Endothelial cell of umbilical vein (primary cell): ENCODE measurements around the gene PRDM16. TPM values are rescaled to one million over a fixed set of nuclear protein-coding genes. Genes with fewer than 3 reads are reported as not detected.

ENCODE experiments used
- BruUV-seq: library from RNA; stranded (reverse); fragments of 400-500 nt; replicated peaks from 2 replicates; lab custom pipeline; 2021; lab: Mats Ljungman, UMichigan
- CTCF ChIA-PET: fragments of 300-600, 350-600 bp; sonication (Branson Sonifier 250); formaldehyde crosslinking; loops from one replicate; lab custom pipeline; 2021; ENCODE audit warnings: antibody characterized with exemption, inconsistent platforms; lab: Charles Lee
- POLR2A ChIA-PET: fragments of 300-600, 350-600 bp; sonication (Branson Sonifier 250); formaldehyde crosslinking; loops from one replicate; lab custom pipeline; 2021; ENCODE audit warnings: antibody characterized with exemption, inconsistent platforms; lab: Charles Lee
- DNase-seq: peaks from one replicate; pipeline ENCODE4 v3.0.0-alpha.2; 2011; ENCODE audit warnings: low read depth, low spot score
- FAIRE-seq: peaks from 2 replicates; lab custom pipeline; 2011; peaks lifted over from hg19 to GRCh38; lab: Jason Lieb, UNC
- H2AFZ ChIP-seq: 2 replicates; pipeline ENCODE4 v1.6.0; 2012; ENCODE audit warnings: low read depth, low read length, control low read depth, inconsistent platforms
- H3K27ac ChIP-seq: 2 replicates; pipeline ENCODE4 v1.5.1; 2011; ENCODE audit warnings: low read depth, mild to moderate bottlenecking, control low read depth, low read length, moderate library complexity; ENCODE audit not compliant: insufficient read depth
- H3K27me3 ChIP-seq, 2 experiments: 2 replicates each; pipeline versions ENCODE4 v1.6.0 to v1.6.1; 2011; ENCODE audit warnings: low read length in 2 of 2, mixed read lengths in 1 of 2; ENCODE audit not compliant: control insufficient read depth in 2 of 2, insufficient read depth in 2 of 2
- H3K36me3 ChIP-seq, 2 experiments: 2 replicates in 1 of 2; 3 replicates in 1 of 2; pipeline ENCODE4 v1.5.1; 2011; ENCODE audit warnings: low read length in 2 of 2, mild to moderate bottlenecking in 1 of 2, moderate library complexity in 1 of 2; ENCODE audit not compliant: control insufficient read depth in 2 of 2, insufficient read depth in 2 of 2; ENCODE audit errors: extremely low read depth in 1 of 2
- H3K4me1 ChIP-seq: 3 replicates; pipeline ENCODE4 v1.5.1; 2011; ENCODE audit warnings: mild to moderate bottlenecking, low read length; ENCODE audit not compliant: control insufficient read depth, insufficient read depth; ENCODE audit errors: extremely low read depth
- H3K4me2 ChIP-seq: 2 replicates; pipeline ENCODE4 v1.6.1; 2011; ENCODE audit warnings: low read length, control low read depth, mixed read lengths; ENCODE audit not compliant: insufficient read depth
- H3K4me3 ChIP-seq, 3 experiments: fragments of 200-600 bp in 1 of 3; sonication (generic), shearing (Covaris generic) in 1 of 3; replicated peaks in 1 of 3; 2 replicates each; pipeline ENCODE4 v1.5.1; 2011 to 2016; ENCODE audit warnings: control low read depth in 3 of 3, low read length in 3 of 3, mild to moderate bottlenecking in 2 of 3, inconsistent platforms in 1 of 3, low read depth in 1 of 3, moderate library complexity in 1 of 3; ENCODE audit not compliant: insufficient read depth in 1 of 3
- H3K79me2 ChIP-seq: 2 replicates; pipeline ENCODE4 v1.6.0; 2012; ENCODE audit warnings: low read length, inconsistent platforms; ENCODE audit not compliant: control insufficient read depth, insufficient read depth
- H3K9ac ChIP-seq: replicated peaks from 2 replicates; pipeline ENCODE3; 2011; ENCODE audit warnings: low read length, control low read depth; ENCODE audit not compliant: insufficient read depth; ENCODE audit errors: extremely low read depth
- H3K9me1 ChIP-seq: replicated peaks from 3 replicates; pipeline ENCODE4 v1.6.0; 2011; ENCODE audit warnings: mild to moderate bottlenecking, low read length; ENCODE audit not compliant: control insufficient read depth, insufficient read depth; ENCODE audit errors: extremely low read depth
- H3K9me3 ChIP-seq: replicated peaks from 2 replicates; pipeline ENCODE4 v1.5.1; 2012; ENCODE audit warnings: low read length, inconsistent platforms; ENCODE audit not compliant: control insufficient read depth, insufficient read depth
- H4K20me1 ChIP-seq: replicated peaks from 2 replicates; pipeline ENCODE3; 2011; ENCODE audit warnings: mild to moderate bottlenecking, low read length; ENCODE audit not compliant: control insufficient read depth, insufficient read depth; ENCODE audit errors: extremely low read depth
- EZH2 ChIP-seq: IDR thresholded peaks from 2 replicates; pipeline ENCODE4 v1.6.1; 2012; ENCODE audit warnings: borderline replicate concordance, low read depth, mild to moderate bottlenecking, moderate library complexity, low read length, inconsistent platforms; ENCODE audit not compliant: severe bottlenecking
- FOS ChIP-seq: IDR thresholded peaks from 2 replicates; pipeline ENCODE4 v1.6.1; 2011; ENCODE audit warnings: mild to moderate bottlenecking, low read length, moderate library complexity, borderline replicate concordance; ENCODE audit not compliant: insufficient read depth
- GATA2 ChIP-seq: IDR thresholded peaks from 2 replicates; pipeline ENCODE4 v1.7.0; 2011; ENCODE audit warnings: low read depth, mild to moderate bottlenecking, moderate library complexity, mixed read lengths, low read length; ENCODE audit not compliant: insufficient read length, insufficient read depth
- POLR2A ChIP-seq: IDR thresholded peaks from 2 replicates; pipeline ENCODE4 v1.6.1; 2012; ENCODE audit warnings: low read depth, mild to moderate bottlenecking, control low read depth, low read length
- POLR2AphosphoS5 ChIP-seq: IDR thresholded peaks from 2 replicates; pipeline ENCODE4 v1.6.1; 2012; ENCODE audit warnings: low read depth, mild to moderate bottlenecking, control low read depth, low read length, moderate library complexity; ENCODE audit not compliant: insufficient read depth
- dilution Hi-C: fragments of 300-500 bp; cut with MboI; formaldehyde crosslinking; loops from one replicate; pipeline ENCODE4 v1.15.0; 2019; ENCODE audit warnings: low sequenced_read_pairs; ENCODE audit not compliant: extremely low pct_ligation_motif_present
- intact Hi-C: fragments of 100-400 bp; cut with micrococcal nuclease; formaldehyde crosslinking; loops from one replicate; pipeline ENCODE4 v1.10.0; 2022
- polyA plus RNA-seq, 4 experiments: library from polyadenylated mRNA; depleted of rRNA in 3 of 4; stranded (reverse) in 3 of 4; unstranded in 1 of 4; fragments of >200 nt; gene quantifications; 2 replicates each; pipeline versions ENCODE4 v1.2.1 to v1.2.3, GENCODE V29; 2011 to 2012; ENCODE audit warnings: missing spikeins in 1 of 4
- total RNA-seq: library from RNA; stranded (reverse); gene quantifications from 2 replicates; pipeline ENCODE4 v1.2.3, GENCODE V29; 2021
- TF ChIP-seq, protein P1 (sequence below): IDR thresholded peaks from 2 replicates; pipeline ENCODE4 v1.6.1; 2011; ENCODE audit not compliant: insufficient read depth, insufficient read length
- TF ChIP-seq, protein P2 (sequence below), 2 donors: IDR thresholded peaks; 1 replicate in 1 of 2; 2 replicates in 1 of 2; pipeline ENCODE4 v1.5.1; 2011; ENCODE audit warnings: low read length in 2 of 2, mild to moderate bottlenecking in 2 of 2, moderate library complexity in 2 of 2, control low read depth in 1 of 2, inconsistent platforms in 1 of 2, low read depth in 1 of 2; ENCODE audit not compliant: insufficient read depth in 1 of 2; ENCODE audit errors: extremely low read depth in 1 of 2

Gene PRDM16
- total and polyA plus RNA-seq, 2 donors (not counting 3 experiments of a cell fraction or from before 2014, with no cell fraction given): not detected

DNA sequence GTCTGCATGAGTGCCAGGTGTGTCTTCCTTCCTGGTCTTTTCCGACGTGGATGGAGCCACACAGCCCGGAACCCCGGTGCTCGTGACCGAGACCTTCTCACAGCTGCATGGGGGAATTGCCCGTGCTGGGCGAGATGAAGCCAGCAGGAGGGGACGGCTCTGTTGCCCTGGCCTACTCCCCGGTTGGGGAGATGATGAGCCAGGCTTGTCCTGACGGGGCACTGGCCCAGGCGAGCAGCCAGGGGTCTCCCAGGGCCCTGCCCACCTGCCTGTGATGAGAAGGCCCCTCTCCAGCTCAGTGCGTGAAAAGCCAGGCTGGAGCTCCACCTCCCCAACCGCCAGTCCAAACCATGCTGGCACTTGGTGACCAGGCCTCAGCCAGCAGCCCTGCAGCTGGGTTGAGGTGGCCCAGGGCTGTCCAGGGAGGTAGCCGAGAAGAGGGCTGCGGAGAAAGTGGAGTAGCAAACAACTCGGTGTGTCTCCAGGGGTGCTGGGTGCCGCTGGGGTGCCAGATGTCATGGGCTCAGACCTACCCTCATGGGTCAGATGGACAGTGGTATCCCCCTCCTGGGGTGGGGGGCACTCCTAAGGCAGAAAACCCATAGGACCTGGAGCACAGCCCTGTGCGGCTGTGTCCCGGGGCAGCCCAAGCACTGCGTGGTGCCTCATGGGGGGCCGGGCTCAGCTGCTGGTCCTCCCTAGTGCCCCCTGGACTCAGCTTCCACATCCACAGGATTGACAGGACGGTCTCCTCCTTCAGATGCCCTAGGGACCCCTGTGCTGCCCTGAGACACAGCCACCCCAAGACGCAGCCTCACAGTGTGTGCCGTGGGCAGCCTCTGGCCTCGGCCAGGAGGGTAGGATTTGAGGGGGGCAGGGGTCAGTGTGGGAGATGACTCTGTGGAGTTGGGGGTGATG, 26.1 kb downstream of the PRDM16 start:
- POLR2A ChIA-PET: no interaction called here

More for the DNA sequence above, 26.1 kb downstream of the PRDM16 start:
- DNase-seq (no peak), FAIRE-seq (no peak)
- Histone ChIP-seq H3K27ac (no peak overlapping the region), H3K9me1 (no peaks in the 10 kb centered on the region), H3K4me3 (no peak overlapping the region), H3K36me3 (no peaks in the 10 kb centered on the region), H4K20me1 (no peaks in the 10 kb centered on the region), H3K9me3 (no peaks in the 10 kb centered on the region), H3K27me3 (no peaks in the 10 kb centered on the region), H2AFZ (no peak overlapping the region), H3K4me2 (no peak overlapping the region), H3K4me1 (no peaks in the 10 kb centered on the region), H3K9ac (no peak overlapping the region), H3K79me2 (no peaks in the 10 kb centered on the region)
- intact Hi-C loops (no loop called here), dilution Hi-C loops (no loop called here)
- no peak for TF ChIP-seq FOS
- TF ChIP-seq POLR2AphosphoS5: no peak
- no peak for TF ChIP-seq POLR2A
- TF ChIP-seq, protein P1, sequence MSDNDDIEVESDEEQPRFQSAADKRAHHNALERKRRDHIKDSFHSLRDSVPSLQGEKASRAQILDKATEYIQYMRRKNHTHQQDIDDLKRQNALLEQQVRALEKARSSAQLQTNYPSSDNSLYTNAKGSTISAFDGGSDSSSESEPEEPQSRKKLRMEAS: no peak
- TF ChIP-seq EZH2: no peak
- TF ChIP-seq GATA2: no peak
- TF ChIP-seq, protein P2, sequence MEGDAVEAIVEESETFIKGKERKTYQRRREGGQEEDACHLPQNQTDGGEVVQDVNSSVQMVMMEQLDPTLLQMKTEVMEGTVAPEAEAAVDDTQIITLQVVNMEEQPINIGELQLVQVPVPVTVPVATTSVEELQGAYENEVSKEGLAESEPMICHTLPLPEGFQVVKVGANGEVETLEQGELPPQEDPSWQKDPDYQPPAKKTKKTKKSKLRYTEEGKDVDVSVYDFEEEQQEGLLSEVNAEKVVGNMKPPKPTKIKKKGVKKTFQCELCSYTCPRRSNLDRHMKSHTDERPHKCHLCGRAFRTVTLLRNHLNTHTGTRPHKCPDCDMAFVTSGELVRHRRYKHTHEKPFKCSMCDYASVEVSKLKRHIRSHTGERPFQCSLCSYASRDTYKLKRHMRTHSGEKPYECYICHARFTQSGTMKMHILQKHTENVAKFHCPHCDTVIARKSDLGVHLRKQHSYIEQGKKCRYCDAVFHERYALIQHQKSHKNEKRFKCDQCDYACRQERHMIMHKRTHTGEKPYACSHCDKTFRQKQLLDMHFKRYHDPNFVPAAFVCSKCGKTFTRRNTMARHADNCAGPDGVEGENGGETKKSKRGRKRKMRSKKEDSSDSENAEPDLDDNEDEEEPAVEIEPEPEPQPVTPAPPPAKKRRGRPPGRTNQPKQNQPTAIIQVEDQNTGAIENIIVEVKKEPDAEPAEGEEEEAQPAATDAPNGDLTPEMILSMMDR (IDR thresholded peaks at IDR 0.05; ENCODE audit: extremely low read depth in 1 of 2, insufficient read depth in 1 of 2, low read depth in 1 of 2, low read length in 2 of 2): no peak
- CTCF ChIA-PET: no interaction called here
- no TSS peak for BruUV-seq
